Immature natural killer cell (primary cell): ENCODE measurements around the gene SCLY. TPM values are rescaled to one million over a fixed set of nuclear protein-coding genes. Genes with fewer than 3 reads are reported as not detected.

Source experiments
- DNase-seq, 3 donors: peaks; one replicate each; pipeline ENCODE4 v3.0.0; 2022; ENCODE audit warnings: mixed read lengths in 1 of 3
- H3K27ac Mint-ChIP-seq, 6 donors: one replicate each; pipeline ENCODE4 v1.8.0; 2020; ENCODE audit warnings: mixed read lengths in 6 of 6, mild to moderate bottlenecking in 5 of 6, inconsistent platforms in 4 of 6, moderate library complexity in 3 of 6
- H3K27me3 Mint-ChIP-seq, 3 donors: one replicate each; pipeline ENCODE4 v1.8.0; 2020 to 2021; ENCODE audit warnings: low read depth in 3 of 3, mild to moderate bottlenecking in 3 of 3, mixed read lengths in 3 of 3, moderate library complexity in 3 of 3, inconsistent platforms in 1 of 3
- H3K36me3 Mint-ChIP-seq, 3 donors: one replicate each; pipeline ENCODE4 v1.8.0; 2020; ENCODE audit warnings: mixed read lengths in 3 of 3, inconsistent platforms in 2 of 3, mild to moderate bottlenecking in 2 of 3
- H3K4me1 Mint-ChIP-seq, 2 donors: one replicate each; pipeline ENCODE4 v1.8.0; 2020; ENCODE audit warnings: inconsistent platforms in 2 of 2, mild to moderate bottlenecking in 2 of 2, mixed read lengths in 2 of 2, moderate library complexity in 1 of 2
- H3K4me3 Mint-ChIP-seq, 5 donors: one replicate each; pipeline ENCODE4 v1.8.0; 2020; ENCODE audit warnings: mild to moderate bottlenecking in 5 of 5, mixed read lengths in 5 of 5, inconsistent platforms in 3 of 5, moderate library complexity in 3 of 5
- H3K9me3 Mint-ChIP-seq, 6 donors: one replicate each; pipeline ENCODE4 v1.8.0; 2020; ENCODE audit warnings: mild to moderate bottlenecking in 6 of 6, mixed read lengths in 6 of 6, inconsistent platforms in 4 of 6, moderate library complexity in 3 of 6
- polyA plus RNA-seq, 3 donors: library from polyadenylated mRNA; unstranded; fragments of 300-500 nt; fragmentation: Illumina TruSeq; gene quantifications; one replicate each; pipeline ENCODE4 v1.2.3, GENCODE V29; 2021

The SCLY gene
- polyA plus RNA-seq, 3 donors from 2014 or later, result 12.1 to 15.8 (median 12.8) TPM

GRCh38 chr2:238083919-238084318 lies 23.1 kb downstream of the SCLY start:
- H3K36me3 Mint-ChIP-seq, result peaks cover 20 to 50% (median 40%) of the 10 kb centered on the region in 3 donors
- peaks cover 9 to 10% of the 10 kb centered on the region in 2 donors for H3K4me1 Mint-ChIP-seq
- H3K9me3 Mint-ChIP-seq, result no peaks in the 10 kb centered on the region
- no peak for DNase-seq
- no peak overlapping the region for H3K27ac Mint-ChIP-seq
- no peaks in the 10 kb centered on the region for H3K27me3 Mint-ChIP-seq
- H3K4me3 Mint-ChIP-seq, result no peak overlapping the region

- Mint-ChIP-seq H3K4me1 (peaks cover 9 to 10% of the 10 kb centered on the region in 2 donors), H3K9me3 (no peaks in the 10 kb centered on the region), H3K27me3 (no peaks in the 10 kb centered on the region), H3K36me3 (peaks cover 22 to 47% (median 34%) of the 10 kb centered on the region in 3 donors), H3K4me3 (no peak overlapping the region), H3K27ac (peak overlapping the region in 2 of 6 donors; percentile 22 to 55)
- DNase-seq, result no peak
Observed at GRCh38 chr2:238084761-238085160, 24.0 kb downstream of the SCLY start.

GRCh38 chr2:238085899-238086298 lies 25.1 kb downstream of the SCLY start:
- Mint-ChIP-seq H3K4me1 (peaks cover 9 to 10% of the 10 kb centered on the region in 2 donors), H3K36me3 (peaks cover 17 to 41% (median 33%) of the 10 kb centered on the region in 3 donors), H3K27me3 (no peaks in the 10 kb centered on the region), H3K9me3 (no peaks in the 10 kb centered on the region), H3K4me3 (no peak overlapping the region), H3K27ac (peak overlapping the region in 1 of 6 donors; percentile 14)
- DNase-seq, result no peak

- peaks cover 9 to 10% of the 10 kb centered on the region in 2 donors for H3K4me1 Mint-ChIP-seq
- no peaks in the 10 kb centered on the region for H3K27me3 Mint-ChIP-seq
- no peak for DNase-seq
- H3K27ac Mint-ChIP-seq, result peak overlapping the region; percentile 7 to 60 (median 28)
- H3K4me3 Mint-ChIP-seq, result peak overlapping the region in 1 of 5 donors; percentile 2
- peaks cover 13 to 34% (median 31%) of the 10 kb centered on the region in 3 donors for H3K36me3 Mint-ChIP-seq
- no peaks in the 10 kb centered on the region for H3K9me3 Mint-ChIP-seq
Observed at GRCh38 chr2:238087211-238087610, 26.4 kb downstream of the SCLY start.

- no peak for DNase-seq
- Mint-ChIP-seq H3K4me3 (no peak overlapping the region), H3K4me1 (peaks cover 9 to 10% of the 10 kb centered on the region in 2 donors), H3K36me3 (peaks cover 3 to 12% (median 10%) of the 10 kb centered on the region in 3 donors), H3K27ac (peak overlapping the region in 1 of 6 donors; percentile 31), H3K27me3 (no peaks in the 10 kb centered on the region), H3K9me3 (no peaks in the 10 kb centered on the region)
Observed at GRCh38 chr2:238090887-238091286, 30.1 kb downstream of the SCLY start.

- Mint-ChIP-seq H3K36me3 (peaks cover 3 to 12% (median 10%) of the 10 kb centered on the region in 3 donors), H3K27ac (peak overlapping the region in 1 of 6 donors; percentile 45), H3K4me1 (peaks cover 7 to 10% of the 10 kb centered on the region in 2 donors), H3K9me3 (no peaks in the 10 kb centered on the region), H3K27me3 (no peaks in the 10 kb centered on the region), H3K4me3 (no peak overlapping the region)
- DNase-seq, result no peak
Observed at GRCh38 chr2:238091436-238092060, 30.7 kb downstream of the SCLY start.

- Mint-ChIP-seq H3K27ac (peak overlapping the region in 1 of 6 donors; percentile 77), H3K27me3 (no peaks in the 10 kb centered on the region), H3K4me3 (no peak overlapping the region), H3K4me1 (peaks cover under 1 to 1% of the 10 kb centered on the region in 2 donors), H3K36me3 (peaks cover 3 to 10% (median 9%) of the 10 kb centered on the region in 3 donors), H3K9me3 (no peaks in the 10 kb centered on the region)
- DNase-seq, result no peak
Observed at GRCh38 chr2:238092486-238093035, 31.8 kb downstream of the SCLY start.

GRCh38 chr2:238093181-238094140 lies 32.7 kb downstream of the SCLY start:
- Mint-ChIP-seq H3K4me1 (no peaks in the 10 kb centered on the region), H3K27me3 (no peaks in the 10 kb centered on the region), H3K27ac (no peak overlapping the region), H3K36me3 (peaks cover 3 to 10% (median 9%) of the 10 kb centered on the region in 3 donors), H3K4me3 (no peak overlapping the region), H3K9me3 (no peaks in the 10 kb centered on the region)
- DNase-seq, result no peak

- no peak for DNase-seq
- peak overlapping the region in 1 of 6 donors; percentile 4 for H3K27ac Mint-ChIP-seq
- no peak overlapping the region for H3K4me3 Mint-ChIP-seq
- H3K9me3 Mint-ChIP-seq, result no peaks in the 10 kb centered on the region
- H3K27me3 Mint-ChIP-seq, result no peaks in the 10 kb centered on the region
- peaks cover 0 to 10% (median 9%) of the 10 kb centered on the region in 3 donors for H3K36me3 Mint-ChIP-seq
- no peaks in the 10 kb centered on the region for H3K4me1 Mint-ChIP-seq
Observed at GRCh38 chr2:238094438-238095022, 33.7 kb downstream of the SCLY start.

GRCh38 chr2:238095143-238095542 lies 34.3 kb downstream of the SCLY start:
- peak overlapping the region in 2 of 6 donors; percentile 4 to 32 for H3K27ac Mint-ChIP-seq
- H3K36me3 Mint-ChIP-seq, result peaks cover 0 to 10% (median 9%) of the 10 kb centered on the region in 3 donors
- H3K4me1 Mint-ChIP-seq, result no peaks in the 10 kb centered on the region
- no peaks in the 10 kb centered on the region for H3K27me3 Mint-ChIP-seq
- DNase-seq, result no peak
- no peaks in the 10 kb centered on the region for H3K9me3 Mint-ChIP-seq
- H3K4me3 Mint-ChIP-seq, result no peak overlapping the region

- no peak overlapping the region for H3K27ac Mint-ChIP-seq
- no peaks in the 10 kb centered on the region for H3K27me3 Mint-ChIP-seq
- H3K36me3 Mint-ChIP-seq, result peaks cover 0 to 4% (median 0%) of the 10 kb centered on the region in 3 donors
- no peaks in the 10 kb centered on the region for H3K9me3 Mint-ChIP-seq
- DNase-seq, result no peak
- no peak overlapping the region for H3K4me3 Mint-ChIP-seq
- no peaks in the 10 kb centered on the region for H3K4me1 Mint-ChIP-seq
Observed at GRCh38 chr2:238096311-238097011, 35.7 kb downstream of the SCLY start.

GRCh38 chr2:238097201-238097987 lies 36.6 kb downstream of the SCLY start:
- no peaks in the 10 kb centered on the region for H3K9me3 Mint-ChIP-seq
- no peaks in the 10 kb centered on the region for H3K27me3 Mint-ChIP-seq
- H3K27ac Mint-ChIP-seq, result peak overlapping the region in 1 of 6 donors; percentile 11
- no peak overlapping the region for H3K4me3 Mint-ChIP-seq
- H3K4me1 Mint-ChIP-seq, result no peaks in the 10 kb centered on the region
- DNase-seq, result no peak
- H3K36me3 Mint-ChIP-seq, result peaks cover 0 to 4% (median 0%) of the 10 kb centered on the region in 3 donors
